ENCODE data around the gene CABP4. TPM values are rescaled to one million over a fixed set of nuclear protein-coding genes. Genes with fewer than 3 reads are reported as not detected.

The CABP4 gene
- 1.3 and 1.7 TPM in 2 replicates for total RNA-seq

DNA sequence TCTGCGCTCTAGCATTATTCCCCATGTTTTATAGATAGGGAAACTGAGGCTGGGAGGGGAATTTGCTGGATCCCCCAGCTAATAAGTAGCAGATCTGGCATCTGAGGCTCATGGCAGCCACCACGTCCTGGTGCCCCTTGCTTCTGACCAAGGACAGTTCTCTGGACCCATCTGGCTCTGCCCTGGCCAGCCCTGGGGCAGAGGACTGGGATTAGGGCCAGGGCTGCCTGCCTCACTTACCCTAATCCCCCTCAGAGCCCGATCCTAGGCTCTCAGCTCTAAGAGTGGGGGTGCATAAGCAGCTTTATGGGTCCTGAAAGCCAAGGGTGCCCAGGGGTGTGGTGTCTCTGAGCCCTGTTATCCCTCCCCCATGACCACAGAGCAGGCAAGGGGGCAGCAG lies at the start of gene CABP4:
Gene CABP4 (plus strand): TSS at position 301 of the 400 bp plus-strand sequence. CDS start 70 bp downstream, at position 371.
- no peak for DNase-seq (ENCODE audit: extremely low read depth, low read depth, low spot score)

DNA sequence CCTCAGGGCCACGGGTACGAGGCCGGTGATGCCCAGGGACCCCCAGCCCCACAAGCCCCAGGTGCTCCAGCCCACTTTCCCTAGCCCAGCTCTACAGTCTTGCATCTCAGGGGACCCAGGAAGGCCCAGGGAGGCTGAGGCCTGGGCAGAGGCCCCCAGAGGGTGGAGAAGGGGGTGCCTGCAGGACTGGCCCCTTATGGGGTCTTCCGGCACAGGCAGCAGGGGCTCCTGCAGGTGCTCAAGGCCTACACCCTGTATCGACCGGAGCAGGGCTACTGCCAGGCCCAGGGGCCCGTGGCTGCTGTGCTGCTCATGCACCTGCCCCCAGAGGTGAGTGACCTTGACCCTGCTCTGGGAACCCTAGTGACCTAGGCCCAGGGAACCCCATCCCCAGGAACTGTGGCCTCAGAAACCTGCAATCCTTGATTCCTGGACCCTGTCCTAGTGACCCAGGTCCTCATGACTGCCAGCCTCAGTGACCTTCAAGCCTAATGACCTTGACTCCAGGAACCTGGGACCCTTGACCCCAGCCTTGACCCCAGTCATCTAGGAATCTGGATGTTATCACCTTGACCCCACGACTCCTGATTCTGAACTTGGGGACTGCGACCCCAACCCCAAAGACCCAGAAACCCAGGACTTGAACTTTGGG lies 49.3 kb upstream of the CABP4 start:
- no peak for DNase-seq (ENCODE audit: extremely low read depth, low read depth, low spot score)

DNA sequence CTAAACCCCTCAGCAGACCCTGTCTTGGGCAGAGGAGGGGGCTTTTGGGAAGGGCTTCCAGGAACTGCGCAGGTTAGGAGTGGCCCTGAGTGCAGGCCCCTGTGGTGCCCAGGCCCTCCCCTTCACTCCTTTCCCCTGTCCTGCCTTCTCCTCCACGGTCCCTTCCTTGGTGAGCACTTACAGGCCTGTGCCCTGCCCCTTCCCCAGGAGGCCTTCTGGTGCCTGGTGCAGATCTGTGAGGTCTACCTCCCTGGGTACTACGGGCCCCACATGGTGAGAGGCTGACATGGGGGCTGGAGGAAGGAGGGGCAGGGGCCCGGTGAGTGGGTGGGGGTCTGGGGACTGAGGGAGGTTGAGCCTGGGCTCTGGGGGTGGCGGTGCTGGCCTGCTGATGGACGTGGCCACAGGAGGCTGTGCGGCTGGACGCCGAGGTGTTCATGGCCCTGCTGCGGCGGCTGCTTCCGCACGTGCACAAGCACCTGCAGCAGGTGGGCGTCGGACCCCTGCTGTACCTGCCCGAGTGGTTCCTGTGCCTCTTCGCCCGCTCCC lies 48.7 kb upstream of the CABP4 start:
- no peak for DNase-seq (ENCODE audit: extremely low read depth, low read depth, low spot score)

DNA sequence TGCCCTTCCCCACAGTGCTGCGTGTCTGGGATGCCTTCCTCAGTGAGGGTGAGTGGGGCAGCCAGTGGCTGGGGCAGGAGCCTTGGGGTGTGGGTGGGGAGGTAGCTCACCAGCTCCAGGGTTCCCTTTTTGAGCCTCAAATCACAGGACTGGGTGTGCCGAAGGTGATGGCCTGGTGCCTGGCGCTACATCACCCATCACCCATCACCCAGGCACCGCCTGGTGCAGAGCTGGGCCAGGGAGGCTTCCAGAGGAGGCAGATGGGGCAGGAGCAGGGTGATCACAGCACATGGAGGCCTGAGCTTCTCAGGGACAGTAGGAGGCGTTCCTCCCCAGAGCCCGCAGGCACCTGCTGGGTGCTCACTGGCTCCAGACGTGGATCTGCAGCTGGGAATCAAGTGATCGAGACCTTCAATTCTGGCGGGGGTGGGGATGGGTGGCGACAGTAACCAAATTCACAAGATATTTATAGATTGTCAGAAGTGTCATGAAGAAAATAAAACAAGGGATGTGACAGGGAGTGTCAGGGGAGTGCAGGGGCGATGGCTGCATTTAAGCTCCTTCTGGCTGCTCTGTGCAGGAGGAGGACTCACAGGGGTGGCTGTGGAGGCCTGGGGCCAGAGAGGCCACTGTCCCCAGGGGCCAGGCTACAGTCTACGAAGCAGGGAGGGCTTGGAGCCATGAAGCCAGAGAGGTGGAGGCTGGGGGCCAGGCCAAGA lies 48.0 kb upstream of the CABP4 start:
- DNase-seq (ENCODE audit: extremely low read depth, low read depth, low spot score), result no peak

DNA sequence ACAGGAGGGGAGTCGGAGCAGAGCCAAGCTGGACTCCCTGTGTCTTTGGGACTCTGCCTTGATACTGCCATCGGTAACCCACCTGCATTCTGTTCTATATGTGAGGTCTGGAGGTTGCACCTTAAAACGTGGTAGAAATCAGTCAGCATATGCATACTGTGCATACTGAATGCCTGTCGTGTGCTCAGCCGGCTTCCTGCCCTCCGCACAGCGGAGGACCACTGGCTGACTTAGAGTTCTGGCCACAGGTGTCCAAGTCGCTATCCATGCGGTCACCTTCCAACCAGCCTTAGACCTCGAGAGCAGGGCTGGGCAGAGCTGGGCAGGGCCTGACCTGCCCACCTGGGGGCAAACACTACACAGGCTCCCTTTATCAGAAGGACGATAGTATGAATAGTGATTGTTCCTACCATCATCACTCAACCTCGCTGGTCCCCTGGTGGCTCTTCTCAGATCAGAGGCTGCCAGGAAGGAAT lies 47.4 kb upstream of the CABP4 start:
- no peak for DNase-seq (ENCODE audit: extremely low read depth, low read depth, low spot score)

DNA sequence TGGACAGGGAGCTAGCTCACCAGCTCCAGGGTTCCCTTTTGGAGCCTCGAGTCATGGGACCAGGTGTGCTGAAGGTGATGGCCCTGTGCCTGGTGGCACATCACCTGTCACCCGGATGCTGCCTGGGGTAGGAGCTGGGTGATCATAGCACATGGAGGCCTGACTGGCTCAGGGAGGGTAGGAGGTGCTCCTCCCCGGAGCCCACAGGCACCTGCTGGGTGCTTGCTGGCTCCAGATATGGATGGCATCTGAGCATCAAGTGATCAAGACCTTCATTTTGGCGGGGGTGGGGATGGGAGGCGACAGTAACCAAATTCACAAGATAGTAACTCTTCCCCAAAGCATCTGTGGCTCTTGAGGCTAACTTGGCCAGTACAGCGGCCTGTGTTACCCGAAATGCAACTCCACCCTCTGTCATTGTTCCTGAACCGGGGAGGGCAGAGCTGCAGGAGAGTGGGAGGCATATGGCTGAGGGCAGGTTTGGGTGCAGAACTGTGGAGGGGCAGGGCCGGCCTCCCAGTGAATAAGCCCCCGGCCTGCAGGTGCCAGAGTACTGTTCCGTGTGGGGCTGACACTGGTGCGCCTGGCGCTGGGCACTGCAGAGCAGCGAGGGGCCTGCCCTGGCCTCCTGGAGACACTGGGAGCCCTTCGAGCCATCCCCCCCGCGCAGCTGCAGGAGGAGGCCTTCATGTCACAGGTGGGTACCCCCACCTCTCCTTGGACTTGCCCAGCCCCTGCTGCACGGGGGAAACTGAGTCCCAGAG lies 46.5 kb upstream of the CABP4 start:
- DNase-seq (ENCODE audit: extremely low read depth, low read depth, low spot score), result no peak

DNA sequence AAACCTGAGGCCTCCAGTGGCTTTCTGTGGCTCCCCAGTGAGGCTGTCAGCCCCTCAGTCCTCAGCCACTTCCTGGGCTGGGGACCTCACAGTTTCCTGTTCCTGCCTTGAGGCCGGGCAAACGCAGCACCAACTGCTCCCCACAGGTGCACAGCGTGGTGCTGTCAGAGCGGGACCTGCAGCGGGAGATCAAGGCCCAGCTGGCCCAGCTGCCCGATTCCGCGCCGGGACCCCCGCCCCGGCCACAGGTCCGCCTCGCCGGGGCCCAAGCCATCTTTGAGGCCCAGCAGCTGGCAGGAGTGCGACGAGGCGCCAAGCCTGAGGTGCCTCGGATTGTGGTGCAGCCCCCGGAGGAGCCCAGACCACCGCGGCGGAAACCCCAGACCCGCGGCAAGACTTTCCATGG lies 45.9 kb upstream of the CABP4 start:
- no peak for DNase-seq (ENCODE audit: extremely low read depth, low read depth, low spot score)

DNA sequence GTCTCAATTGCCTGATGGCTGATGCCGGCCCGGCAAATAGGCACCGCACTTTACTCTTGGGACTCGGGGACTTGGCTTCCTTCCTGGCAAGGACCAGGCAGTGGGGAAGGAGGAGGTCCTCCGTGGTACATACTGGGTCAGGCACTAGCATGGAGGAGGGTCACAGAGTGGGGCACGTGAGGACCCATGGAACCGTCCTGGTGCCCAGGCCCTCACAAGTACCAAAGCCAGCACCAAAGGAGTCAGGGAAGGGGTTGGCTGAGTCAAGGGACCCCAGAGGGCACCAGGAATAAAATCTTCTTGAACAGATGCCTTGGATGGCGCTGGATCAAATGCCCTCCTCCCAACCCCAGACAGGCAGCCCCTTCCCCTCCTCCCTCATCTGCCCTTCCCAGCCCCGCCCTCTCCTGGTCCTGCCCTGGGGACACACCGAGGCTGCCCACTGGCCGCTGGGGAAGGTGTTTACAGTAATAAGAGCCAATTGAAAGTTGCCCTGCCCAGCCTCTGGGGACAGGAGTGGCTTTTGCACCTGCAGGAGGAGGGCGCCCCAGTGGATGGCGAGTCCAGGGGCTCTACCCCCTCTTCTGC lies 45.3 kb upstream of the CABP4 start:
- DNase-seq (ENCODE audit: extremely low read depth, low read depth, low spot score), result no peak

DNA sequence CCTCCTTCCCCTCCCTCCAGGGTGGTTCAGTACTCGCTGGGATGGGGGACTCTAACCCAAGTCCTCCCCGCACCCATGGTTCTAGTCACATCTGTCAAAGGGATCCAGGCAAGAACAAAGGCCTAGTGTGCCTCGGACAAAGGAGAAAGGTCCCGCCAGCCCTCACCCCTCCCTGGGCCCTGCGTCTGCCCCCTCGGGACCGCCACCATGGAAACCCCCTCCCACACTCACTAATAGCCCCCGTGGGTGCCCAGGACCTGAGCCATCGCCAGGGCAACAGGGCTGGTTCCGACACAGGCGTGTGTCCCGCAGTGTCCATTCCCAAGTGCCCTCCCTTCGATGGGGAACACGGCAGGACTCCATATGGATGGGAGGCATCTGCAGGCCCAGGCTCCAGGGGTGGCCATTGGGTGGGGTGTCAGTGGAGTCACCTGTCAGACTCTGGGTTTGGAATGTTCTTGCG lies 44.8 kb upstream of the CABP4 start:
- no peak for DNase-seq (ENCODE audit: extremely low read depth, low read depth, low spot score)

DNA sequence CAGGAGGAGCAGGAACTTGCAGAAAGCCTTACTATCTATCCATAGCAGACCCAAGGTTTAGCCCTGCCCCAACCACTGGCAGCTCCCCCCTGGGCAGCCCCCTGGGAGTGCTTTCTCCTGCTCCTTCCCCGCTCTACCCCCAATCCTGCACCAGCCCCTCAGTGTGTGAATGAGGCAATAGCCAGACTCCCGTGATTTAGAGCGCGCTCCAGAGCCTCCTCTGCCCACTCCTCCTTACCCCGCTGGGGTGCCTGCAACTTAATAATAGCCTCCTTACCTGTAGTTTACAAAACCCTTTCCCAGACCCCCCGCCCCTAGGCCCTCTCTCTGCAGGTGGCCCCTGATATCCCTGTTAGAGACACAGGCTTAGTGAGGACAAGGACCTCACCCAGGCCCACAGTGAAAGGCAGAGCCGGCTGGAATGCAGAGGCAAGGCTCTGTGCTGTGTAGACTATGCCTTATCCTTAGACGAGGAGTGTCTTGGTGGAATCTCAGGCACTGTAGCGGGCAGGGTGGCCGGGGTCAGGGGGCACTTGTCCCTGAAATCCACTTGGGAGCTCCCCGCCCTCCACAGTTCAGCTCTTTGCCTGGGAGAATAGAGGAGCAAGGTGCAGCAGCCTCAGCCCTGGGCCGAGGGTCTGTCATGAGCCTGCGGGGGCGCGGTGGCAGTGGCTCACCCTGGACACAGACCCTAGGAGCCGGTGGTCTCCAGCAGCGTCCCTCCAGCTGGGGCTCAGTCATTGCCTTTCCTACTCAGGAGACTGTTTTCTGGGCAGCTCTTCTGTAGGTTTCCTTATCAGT lies 44.0 kb upstream of the CABP4 start:
- no peak for DNase-seq (ENCODE audit: extremely low read depth, low read depth, low spot score)

DNA sequence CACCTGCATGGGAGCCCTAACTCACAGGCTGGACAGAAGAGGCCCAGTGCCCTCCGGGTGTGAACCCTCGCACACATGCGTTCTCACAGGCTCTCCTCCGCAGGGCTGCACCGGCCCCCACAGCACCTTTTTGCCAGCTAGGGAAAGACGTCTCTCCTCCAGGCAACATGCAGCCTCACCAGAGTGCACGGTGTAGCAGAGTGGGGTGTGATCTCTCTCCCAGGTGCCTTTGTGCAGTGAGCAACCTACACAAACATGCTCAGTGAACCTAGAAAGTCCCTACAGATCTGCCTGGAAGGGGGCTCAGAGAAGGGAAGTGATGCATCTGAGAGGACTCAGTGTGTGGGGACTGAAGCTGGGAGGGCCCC lies 43.4 kb upstream of the CABP4 start:
- DNase-seq (ENCODE audit: extremely low read depth, low read depth, low spot score), result no peak

DNA sequence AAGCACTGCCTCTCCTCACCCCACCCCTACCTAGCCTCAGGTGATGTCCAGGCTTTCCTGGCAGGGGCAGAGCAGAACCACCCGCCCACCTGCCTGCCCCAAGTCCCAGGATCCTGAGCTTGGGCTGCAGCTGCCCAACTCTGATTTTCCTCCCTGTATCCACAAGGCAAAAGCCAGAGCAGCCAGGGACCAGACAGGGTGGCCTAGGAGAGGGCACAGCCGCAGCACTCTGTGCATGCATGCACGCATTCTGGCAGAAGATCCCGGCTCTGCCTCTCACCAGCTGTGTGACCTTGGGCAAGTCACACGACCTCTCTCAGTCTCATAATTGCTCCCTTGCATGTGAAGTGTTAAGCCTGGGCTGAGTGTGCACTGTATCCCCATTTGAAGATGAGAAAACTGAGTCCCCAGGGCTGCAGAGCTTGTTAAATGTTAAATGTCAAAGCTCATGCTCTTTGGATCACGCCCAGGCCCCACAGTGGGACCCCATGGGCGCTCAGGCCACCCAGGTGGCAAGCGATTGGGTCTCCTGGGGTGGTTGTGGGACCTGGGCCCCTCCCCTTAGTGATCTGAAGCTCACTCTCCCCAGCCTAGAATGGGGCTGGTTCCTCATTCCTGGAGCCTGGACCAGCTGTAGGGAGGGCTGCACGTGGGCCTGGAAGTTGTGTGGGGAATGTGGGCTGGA lies 42.5 kb upstream of the CABP4 start:
- DNase-seq (ENCODE audit: extremely low read depth, low read depth, low spot score), result no peak

DNA sequence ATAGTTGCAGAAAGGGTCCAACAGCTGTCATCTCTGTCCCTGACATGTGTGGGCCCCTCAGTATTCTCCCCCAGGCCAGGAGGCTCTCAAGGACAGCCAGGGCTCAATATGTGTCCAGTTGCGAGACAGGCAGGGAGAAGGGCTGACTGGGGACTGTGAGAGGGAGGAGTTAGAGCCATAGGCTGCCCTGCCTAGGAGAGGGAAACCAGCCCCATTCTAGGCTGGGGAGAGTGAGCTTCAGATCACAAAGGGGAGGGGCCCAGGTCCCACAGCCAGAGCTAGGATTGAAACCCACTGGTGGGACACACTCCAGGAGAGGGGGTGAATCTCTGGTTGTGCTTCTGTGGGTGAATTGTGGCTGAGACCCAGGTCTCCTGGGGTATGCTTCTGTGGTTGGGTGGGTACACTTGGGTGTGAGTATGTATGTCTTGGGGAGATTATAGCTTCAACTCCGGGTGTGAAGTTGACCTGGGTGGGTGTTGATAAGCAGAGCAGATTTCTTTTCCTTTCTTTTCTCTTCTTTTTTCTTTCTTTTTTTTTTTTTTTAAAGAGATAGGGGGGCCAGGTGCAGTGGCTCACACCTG lies 41.8 kb upstream of the CABP4 start:
- DNase-seq (ENCODE audit: extremely low read depth, low read depth, low spot score), result no peak

DNA sequence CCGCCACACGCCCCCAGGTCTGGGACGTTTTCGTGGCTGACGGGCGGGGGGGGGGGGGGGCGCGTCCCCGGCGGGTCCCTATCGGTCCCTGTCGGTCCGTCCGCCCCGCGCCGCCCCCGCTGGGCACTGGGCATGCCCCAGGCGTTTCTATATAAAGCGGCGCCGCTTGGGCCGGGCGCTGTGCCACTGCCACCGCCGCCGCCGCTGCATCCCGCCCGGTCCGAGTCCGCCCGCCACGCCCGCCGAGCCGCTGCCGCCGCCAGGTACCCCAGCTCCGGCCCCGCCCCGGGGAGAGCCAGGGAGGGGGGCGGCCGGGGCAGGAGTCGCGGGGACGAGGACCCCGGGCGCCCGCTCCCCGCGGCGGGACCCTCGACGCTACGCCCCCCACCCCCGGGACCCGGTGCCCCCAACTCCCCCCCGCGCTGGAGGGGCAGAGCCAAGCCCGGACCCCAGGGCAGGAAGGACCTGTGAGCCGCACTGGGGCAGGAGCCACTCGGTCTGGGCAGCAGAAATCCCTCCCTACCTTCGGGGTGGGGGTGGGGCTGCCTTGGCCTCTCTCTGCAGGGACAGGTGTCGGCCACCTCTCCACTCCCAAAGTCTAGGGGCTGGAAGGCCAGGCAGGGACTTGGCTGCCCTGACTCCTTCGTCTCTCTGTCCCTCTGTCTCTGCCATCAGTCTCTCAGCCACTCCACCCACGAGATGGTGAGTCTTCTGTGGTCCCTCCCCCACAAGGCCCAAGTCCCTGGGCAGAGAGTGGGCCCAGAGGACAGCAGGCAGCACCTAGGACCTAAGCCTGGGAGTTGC lies 39.5 kb upstream of the CABP4 start, which contains the start of gene CARNS1:
Gene CARNS1 (plus strand): TSS at position 178 of the 804 bp plus-strand sequence. CDS start 522 bp downstream, at position 700.
- no peak for DNase-seq (ENCODE audit: extremely low read depth, low read depth, low spot score)

DNA sequence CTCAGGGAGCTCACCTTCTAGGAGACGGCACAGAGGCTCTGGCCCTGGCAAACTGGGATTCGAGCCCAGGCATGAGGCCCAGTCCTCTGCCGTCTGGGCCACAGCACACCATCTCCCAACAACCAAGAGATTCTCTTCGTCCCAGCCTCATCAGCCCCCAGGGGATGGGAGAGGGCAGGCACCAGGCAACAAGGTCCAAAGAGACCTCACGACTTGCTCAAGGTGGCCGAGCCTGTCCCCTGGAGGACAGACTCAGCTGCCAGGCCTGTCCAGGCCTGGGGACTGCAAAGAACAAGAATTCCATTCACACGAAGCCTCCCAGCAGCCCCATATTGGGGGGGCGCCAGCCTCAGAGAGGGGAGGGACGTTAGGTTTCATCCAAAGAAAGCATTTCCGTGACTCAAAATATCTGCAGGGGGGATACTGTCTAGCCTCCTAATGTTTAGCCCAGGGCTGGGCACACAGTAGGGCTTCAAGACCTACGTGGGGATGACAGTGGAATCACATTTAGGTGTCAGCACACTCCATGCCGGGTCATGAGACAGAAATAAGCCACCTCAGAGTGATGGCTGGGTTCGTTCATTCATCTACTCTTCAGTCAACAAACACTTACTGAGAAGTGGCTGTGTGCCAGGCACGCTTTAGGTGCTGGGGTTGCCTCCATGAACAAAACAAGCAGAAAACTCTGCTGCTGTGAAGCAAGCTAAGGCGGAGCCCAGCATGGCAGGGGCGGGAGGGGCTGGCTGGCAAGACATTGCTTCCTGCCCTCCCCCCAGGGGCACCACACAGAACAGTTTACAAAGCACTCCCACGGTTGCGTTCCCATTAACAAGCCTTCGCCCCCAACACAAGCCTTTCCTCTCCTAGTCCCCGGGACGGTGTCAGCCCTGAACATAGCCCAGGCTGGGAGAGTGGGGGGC lies 38.5 kb upstream of the CABP4 start:
- no peak for DNase-seq (ENCODE audit: extremely low read depth, low read depth, low spot score)

DNA sequence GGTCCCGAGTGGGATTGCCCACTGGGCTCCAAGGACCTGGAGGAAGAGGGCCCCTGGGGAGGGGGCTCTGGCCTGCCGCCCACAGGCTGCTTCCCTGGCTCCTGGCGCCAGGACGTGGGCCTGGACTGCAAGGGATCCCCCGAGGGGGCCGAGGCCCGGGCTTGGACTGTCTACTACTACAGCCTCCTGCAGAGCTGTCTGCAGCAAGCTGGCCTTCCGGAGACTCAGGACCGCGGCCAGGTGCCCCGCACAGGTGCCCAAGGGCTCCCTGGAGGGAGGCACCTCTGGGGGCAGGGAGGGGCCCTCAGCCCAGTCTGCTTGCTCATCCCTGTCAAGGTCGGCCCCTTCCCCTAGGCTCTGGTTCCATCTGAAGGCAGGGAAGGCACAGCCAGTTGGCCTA lies 37.7 kb upstream of the CABP4 start:
- DNase-seq (ENCODE audit: extremely low read depth, low read depth, low spot score), result no peak

Measured in glomerular endothelial cell (primary cell).